T follicular helper cell (primary cell): Measurements from ENCODE around the gene JARID2.

Experiments used
- DNase-seq: peaks from one replicate; pipeline ENCODE4 v3.0.0-alpha.2; 2020; ENCODE audit warnings: low read depth

Gene JARID2

DNA sequence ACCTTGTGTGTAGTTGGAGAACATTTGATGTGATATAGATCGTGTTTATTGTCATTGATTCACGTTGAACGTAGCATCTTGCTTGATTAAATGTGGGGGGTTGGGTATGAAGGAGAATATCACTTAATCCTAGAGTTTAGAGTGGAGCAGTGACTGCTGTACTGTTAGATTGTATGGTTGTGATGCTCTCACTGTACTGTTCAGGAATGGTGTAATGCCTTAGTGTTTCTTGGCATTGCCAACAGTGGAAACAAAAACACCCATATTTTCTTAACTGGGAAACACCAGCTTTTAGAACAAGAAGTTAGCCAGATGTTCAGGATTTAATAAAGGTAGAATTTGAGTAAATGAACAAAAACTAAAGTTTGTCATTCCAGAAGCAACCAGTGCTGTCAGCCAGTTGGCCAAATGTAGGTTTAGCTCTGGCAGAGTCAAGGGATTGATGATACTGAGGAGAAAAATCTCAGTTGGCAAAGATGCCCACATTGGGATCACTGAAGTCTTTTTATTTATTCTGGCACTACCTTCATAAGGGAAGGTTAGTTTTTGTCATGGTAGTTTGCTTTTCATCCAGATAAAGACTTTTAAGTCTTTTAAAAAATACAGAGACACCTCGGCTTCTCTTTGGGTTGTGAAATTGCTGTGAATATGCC, 129.9 kb downstream of the JARID2 start:
- no peak for DNase-seq

- DNase-seq, result no peak
Observed at GRCh38 chr6:15376900-15377487, 131.1 kb downstream of the JARID2 start.

DNA sequence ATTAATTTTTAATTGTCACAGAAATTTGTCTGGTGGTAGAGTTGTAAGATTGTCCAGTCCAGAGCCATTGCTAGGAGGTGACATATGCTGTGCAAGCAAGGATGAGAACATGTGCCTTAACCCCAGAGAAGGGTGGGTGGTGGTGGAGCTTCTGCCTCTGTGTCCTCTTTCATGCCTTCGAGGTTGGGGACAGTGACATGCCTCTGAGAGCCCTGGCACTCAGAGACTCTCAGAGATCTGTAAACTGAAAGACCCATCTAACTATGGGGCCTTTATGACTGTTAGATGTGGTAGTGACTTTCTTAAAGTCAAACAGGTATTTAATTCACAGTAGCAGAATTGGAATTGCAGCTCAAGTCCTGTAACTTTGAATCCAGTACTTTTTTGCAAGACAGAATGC, 132.4 kb downstream of the JARID2 start:
- no peak for DNase-seq

DNA sequence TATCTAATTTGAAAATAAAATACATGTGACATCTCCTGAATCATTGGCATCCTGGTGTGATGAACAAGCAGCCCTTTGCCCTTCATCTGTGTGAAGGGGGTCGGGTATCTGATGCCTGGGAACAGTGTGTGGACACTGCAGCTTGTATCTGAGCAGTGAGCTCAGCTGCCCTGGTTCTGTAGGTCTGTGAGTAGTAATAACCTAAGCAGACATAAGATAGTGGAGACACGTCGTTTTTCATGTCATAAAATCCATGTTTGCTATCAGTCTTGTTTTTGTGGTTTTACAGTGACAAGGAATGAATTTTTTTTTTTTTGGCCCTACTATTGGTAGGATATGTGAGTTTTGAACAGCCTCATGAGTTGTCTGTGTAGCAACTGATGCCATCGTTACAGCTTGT, 133.0 kb downstream of the JARID2 start:
- no peak for DNase-seq

GRCh38 chr6:15380351-15380750, 134.5 kb downstream of the JARID2 start:
- DNase-seq, result no peak

DNA sequence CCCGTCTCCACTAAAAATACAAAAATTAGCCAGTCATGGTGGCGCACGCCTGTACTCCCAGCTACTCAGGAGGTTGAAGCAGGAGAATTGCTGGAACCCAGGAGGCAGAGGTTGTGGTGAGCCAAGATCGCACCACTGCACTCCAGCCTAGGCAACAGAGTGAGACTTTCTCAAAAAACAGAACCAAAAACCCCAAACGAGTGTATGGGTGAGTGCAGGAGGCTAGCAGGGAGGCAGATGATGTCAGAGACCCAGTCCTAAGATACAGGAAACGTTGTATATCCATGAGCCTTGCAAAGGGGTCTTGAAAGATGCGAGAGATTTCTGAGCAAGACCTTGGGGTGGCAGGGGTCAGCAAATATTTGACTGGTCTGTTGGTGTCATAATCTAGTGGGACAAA, 136.2 kb downstream of the JARID2 start:
- DNase-seq, result no peak

- DNase-seq, result no peak
Observed at GRCh38 chr6:15382712-15383111, 136.8 kb downstream of the JARID2 start.

- no peak for DNase-seq
Observed at GRCh38 chr6:15384901-15385300, 139.0 kb downstream of the JARID2 start.

GRCh38 chr6:15385521-15385920, 139.7 kb downstream of the JARID2 start:
- DNase-seq, result no peak

- DNase-seq, result no peak
Observed at GRCh38 chr6:15386110-15386755, 140.4 kb downstream of the JARID2 start.

DNA sequence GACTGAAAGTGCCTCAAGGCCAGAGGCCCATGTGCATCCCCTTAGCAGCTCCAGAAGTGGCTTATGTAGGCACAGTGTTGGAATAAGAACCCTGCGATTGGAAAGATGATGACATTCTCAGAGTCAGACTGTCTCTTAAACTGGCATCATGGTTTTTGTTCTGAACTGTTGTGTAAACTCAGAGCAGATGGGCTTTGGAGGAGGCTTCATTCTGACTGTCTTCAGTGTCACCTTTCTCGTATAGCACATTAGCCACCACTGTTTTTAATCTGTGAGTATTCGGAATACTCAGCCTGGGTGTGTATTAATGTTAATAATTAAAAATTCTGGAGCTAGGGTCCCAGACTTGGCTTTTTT, 140.9 kb downstream of the JARID2 start:
- DNase-seq, result no peak

GRCh38 chr6:15387118-15387517, 141.2 kb downstream of the JARID2 start:
- no peak for DNase-seq

DNA sequence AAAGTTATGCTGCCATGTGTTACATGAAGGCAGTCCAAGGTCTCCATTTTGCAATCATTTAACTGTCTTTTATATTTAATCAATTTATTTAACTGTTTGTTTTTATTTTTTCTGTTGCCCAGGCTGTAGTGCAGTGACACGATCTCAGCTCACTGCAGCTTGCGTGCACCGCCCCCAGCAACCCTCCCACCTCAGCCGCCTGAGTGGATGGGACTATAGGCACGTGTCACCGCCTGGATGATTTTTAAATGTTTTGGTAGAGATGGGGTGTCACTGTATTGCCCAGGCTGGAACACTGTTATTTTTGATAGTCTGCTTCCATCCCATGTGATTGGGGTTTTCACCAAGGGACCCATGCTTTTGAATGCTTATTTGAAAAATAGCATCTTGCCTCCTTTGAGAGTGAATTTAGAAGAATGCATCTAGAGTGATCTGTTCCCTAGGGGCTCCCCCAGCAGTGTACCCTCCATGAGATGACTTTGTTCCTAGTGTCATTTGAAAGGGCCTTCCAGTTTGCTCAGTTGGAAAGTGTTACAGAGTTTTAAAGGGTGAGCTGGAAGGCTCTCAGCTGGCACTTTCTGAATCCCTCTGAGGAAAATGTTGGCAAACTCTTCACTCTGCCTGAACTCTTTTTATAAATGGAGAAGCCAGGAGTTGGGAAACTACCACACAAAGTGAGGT, 143.4 kb downstream of the JARID2 start:
- DNase-seq, result no peak

DNA sequence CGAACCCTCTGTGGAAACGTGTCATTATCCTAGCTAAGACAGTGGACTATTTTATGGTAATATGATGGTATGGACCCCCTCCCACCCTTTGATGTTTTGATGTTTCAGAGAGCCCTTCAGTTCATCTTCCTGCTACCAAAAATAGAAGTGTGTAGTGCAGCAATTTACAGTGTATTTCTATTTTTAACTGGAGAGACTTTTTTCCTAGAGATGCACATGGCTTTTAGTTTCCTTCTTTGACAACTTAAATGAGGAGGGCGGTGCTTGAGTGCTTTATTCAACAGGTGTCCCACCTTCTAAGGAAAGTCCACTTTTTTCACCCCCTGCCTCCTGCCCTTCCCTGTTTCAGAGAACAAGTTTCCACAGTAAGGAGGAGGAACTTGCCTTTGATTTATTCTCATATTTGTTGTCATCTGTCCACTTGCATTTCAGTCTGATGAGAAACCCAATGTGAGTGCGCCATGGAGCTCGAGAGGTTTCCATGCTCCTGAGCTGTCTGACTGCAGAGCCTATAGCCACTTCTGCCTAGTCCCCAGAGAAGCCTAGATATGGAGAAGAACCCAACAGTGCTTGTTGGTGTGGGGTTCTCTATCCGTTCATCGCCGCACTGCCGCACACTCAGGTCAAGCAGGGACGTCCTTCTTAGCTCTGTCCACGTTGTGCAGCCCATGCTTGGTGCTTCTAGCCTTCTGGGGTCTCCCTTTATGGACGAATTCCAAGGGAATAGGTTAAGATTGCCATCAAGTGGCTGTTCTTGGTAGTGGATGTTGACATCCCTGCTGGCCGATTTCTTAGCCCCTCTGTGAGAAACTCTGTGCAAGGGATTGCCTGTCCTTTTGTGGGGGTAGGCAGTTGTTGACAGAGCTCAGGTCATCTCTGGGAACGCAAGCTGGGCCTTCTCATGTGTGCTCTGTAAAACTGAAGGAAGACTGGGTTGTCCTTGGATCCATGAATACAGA, 144.2 kb downstream of the JARID2 start:
- DNase-seq, result no peak

DNA sequence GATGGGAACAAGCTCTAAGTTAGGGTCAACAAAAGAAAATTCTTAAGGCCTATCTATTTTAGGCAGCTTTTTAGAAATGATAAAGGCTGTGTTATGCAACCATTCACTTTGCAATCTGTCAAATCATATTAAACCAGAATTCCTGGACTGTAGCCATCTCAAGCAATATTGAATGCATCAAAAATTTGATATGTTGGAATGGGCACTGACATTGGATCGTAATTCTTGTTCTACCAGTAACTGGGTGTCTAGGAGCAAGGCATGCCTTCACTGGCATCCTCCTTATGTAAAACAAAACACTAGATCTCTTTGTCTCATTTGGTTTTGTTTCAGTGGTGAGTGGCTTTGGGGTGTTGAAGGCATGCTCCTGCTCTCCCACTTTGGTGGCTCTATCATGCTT, 145.6 kb downstream of the JARID2 start:
- DNase-seq, result no peak

DNA sequence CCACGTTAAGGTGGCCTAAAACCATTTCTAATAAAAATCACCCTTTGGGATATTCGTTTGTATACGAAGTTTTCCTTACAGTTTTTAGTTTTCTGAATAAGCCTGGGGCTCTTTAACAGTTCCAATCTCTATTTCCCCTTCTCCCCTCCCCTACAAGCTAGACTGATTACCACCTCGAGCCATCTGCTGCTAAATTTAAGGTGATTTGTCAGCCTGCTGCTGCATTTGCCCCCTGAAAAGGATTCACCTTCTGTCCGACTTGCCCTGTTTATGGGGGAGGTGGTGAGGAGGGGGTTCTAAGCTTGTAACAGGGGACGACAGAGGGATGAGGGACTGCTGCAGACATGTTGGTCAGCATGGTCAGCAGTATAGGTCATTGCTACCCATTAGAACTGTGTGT, 146.3 kb downstream of the JARID2 start:
- no peak for DNase-seq

DNA sequence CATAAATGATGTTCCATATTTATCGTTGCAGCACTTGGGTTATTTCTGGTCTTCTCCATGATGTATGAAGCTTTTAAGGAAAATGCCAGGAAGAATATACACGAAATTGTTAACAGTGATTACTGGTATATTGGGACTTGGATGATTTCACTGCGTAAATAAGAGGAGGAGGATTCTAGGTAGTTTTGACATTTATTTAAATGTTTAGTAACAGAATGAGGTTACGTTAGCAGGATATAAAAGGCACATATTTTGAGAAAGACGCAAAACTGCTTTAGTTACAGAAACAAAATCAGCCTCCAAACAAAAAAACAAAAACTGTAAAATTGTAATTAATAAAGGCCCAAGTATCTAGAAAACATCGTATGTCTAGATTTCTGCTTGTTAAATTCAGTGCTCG, 147.7 kb downstream of the JARID2 start:
- DNase-seq, result no peak

- no peak for DNase-seq
Observed at GRCh38 chr6:15395087-15395486, 149.2 kb downstream of the JARID2 start.

DNA sequence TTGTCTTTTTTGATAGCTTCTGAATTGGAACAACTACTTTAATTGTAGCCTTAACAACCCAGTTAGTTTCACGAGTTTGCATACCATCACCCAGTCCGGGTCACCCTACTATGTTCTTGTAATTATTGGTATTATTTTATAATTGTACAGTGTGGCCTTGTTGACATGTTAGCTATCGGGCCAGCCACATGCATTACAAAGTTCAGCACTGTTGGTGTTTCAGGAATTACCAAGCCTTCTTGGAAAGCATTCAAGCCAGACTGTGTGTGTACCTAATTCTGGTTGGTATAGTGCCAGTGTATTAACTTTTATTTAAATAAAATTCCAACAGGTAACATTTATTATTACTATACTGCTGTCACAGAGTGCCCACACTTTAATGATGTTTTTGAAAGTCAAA, 150.9 kb downstream of the JARID2 start:
- DNase-seq, result no peak

GRCh38 chr6:15398633-15399275, 152.9 kb downstream of the JARID2 start:
- DNase-seq, result no peak
